GM18868 (cell line): ENCODE data around the gene ERLEC1.
"Not testable (repeated sequence)": the region's sequence is repeated elsewhere in the genome, so short reads cannot be mapped to it uniquely, and the experiment has no call there.

ENCODE experiments used
- ATAC-seq: cut with Tn5 transposase; IDR thresholded peaks from one replicate; pipeline ENCODE4 v1.9.1; 2021; ENCODE audit warnings: mild to moderate bottlenecking, moderate library complexity; ENCODE audit not compliant: unreplicated experiment

Gene ERLEC1

DNA sequence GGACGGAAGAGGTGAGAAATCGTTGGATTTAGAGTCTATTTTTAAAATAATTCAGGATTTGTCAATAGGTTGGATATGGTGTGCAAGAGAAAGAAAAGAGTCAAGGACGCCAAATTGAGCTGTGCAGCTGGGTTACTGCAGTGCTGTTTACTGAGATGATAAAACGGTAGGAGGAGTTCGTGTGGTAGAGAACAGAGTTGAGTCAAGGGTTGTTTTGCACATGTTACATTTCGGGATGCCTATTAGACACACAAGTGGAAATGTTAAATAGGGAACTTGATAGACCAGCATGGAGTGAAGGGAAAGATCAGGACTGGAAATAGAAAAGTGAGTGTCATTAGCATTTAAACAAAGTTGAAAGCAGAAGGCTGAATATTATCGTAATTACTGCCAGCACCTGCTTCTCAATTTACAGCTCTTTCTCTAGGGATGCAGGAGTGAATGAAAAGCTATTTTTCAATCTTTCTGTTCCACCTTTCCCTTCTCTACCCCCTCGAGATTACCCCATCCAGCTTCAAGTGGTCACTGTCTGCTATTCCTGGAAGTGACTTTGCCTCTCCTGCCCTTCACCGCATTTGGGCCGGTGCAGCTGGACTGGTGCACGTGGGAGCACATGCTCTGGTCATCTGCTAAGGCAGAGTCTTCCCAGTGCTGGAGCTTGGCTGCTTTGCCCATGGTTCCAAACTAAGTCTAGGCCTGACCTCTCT, 42.6 kb downstream of the ERLEC1 start:
- no peak for ATAC-seq

DNA sequence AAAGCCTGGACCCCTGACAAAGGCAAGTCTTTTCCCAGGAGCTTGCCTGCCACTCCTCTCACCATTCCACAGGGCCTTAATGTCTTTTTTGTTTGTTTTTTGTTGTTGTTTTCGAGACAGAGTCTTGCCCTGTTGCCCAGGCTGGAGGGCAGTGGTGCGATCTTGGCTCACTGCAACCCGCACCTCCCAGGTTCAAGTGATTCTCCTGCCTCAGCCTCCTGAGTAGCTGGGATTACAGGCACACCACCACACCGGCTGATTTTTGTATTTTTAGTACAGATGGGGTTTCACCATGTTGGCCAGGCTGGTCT, 43.1 kb downstream of the ERLEC1 start:
- not testable (repeated sequence) for ATAC-seq

DNA sequence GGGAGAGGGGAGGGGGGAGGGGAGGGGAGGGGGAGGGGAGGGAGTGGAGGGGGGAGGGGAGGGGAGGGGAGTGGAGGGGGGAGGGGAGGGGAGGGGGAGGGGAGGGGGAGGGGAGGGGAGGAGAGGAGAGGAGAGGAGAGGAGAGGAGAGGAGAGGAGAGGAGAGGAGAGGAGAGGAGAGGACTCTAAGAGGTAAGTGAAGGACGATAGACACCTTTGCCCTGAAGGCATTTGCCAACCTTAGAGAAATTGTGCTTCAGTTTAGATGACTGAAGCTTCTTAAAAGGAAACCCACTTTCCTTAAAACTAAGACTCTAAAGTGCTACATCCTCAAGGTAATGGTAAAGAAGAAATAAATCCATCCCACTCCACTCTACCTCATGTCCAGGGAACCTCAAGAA, 53.7 kb downstream of the ERLEC1 start:
- no peak for ATAC-seq

DNA sequence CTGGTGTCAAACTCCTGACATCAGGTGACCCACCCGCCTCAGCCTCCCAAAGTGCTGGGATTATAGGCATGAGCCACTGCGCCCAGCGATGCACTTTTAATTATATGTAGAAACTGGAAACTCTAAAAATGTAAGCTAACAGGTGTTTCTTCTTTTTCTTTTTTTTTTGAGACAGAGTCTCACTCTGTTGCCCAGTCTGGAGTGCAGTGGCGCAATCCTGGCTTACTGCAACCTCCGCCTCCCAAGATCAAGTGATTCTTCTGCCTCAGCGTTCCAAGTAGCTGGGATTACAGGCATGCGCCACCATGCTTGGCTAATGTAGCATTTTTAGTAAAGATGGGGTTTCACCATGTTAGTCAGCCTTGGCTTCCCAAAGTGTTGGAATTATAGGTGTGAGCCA, 54.8 kb downstream of the ERLEC1 start:
- ATAC-seq: not testable (repeated sequence)

DNA sequence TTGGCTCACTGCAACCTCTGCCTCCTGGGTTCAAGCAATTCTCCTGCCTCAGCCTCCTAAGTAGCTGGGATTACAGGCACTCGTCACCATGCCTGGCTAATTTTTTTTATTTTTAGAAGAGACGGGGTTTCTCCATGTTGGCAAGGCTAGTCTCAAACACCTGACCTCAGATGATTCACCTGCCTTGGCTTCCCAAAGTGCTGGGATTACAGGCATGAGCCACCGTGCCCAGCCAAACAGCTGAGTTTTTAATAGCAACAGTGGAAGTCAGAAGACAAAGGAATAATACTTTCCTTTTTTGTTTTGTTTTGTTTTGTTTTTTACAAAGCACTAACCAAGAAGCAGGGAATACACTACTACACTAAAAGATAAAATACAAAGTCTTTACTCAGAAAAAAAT, 56.0 kb downstream of the ERLEC1 start:
- no peak for ATAC-seq

DNA sequence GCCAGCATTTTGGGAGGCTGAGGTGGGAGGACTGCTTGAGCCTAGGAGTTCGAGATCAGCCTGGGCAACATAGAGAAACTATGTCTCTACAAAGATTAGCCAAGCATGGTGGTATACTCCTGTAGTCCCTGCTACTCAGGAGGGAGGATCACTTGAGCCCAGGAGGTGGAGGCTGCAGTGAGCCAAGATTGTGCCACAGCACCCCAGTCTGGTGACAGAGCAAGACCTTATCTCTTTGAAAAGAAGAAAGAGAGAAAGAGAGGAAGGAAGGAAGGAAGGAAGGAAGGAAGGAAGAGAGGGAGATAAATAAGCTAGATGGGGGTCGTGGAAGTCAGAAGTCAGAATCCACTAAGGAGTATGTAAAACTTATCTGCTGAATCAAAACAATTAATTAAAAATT, 56.8 kb downstream of the ERLEC1 start:
- no peak for ATAC-seq

DNA sequence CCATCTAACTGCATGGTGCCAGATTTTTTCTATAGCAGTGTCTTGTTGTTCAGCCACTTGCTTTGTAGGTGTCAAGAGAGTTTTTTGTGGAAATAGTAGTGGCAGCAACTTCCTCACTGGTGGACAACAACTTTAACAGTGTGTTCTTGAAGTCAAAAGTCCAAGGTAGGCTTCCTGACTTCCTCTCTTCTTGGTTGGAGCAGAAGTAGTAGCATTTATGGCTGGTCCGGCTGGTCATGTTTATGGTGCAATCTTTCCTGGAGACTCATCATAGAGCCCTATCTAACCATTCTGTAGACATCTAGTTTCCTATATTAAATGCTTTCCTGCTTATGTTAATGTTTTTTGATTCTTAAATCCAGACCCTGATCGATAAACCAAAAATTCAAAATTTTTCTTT, 61.2 kb downstream of the ERLEC1 start:
- no peak for ATAC-seq

DNA sequence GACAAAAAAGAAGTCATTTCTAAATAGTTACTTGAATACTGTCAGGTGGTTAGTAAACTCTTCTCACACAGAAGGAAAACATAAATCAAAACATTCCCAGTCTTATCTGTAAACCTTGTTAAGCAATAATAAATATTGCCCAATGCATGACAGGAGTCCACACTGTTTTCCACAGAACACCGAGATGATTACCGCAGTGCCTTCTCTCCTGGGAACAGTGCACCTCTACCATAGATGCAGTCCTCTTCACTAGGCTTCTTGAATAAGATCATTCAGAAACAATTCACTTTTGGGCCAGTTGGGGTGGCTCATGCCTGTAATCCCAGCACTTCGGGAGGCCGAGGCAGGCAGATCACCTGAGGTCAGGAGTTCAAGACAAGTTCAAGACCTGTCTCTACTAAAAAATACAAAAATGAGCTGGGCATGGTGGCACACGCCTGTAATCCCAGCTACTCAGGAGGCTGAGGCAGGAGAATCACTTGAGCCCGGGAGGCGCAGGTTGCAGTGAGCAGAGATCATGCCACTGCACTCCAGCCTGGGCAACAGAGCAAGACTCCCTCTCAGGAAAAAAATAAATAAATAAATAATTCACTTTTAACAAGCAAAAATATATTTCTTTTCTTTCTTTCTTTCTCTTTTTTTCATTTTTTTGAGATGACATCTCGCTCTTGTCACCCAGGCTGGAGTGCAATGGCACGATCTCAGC, 64.4 kb downstream of the ERLEC1 start:
- ATAC-seq: not testable (repeated sequence)

DNA sequence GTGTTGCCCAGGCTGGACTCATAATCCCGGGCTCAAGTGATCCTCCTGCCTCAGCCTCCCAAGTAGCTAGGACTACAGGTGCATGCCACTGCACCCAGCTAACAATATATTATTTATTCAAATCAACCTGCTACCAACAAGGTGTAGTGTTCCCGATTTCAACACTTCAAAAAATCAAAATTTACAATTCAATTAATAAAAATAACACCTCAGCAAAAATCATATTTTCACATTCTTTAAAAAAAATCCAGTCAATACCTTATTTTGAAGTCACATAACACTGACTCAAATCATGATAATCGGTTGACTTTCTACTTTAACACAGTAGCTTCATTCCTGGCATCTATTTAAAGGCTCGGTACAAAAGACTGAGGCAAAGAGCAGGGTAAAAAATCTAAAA, 65.7 kb downstream of the ERLEC1 start:
- no peak for ATAC-seq

DNA sequence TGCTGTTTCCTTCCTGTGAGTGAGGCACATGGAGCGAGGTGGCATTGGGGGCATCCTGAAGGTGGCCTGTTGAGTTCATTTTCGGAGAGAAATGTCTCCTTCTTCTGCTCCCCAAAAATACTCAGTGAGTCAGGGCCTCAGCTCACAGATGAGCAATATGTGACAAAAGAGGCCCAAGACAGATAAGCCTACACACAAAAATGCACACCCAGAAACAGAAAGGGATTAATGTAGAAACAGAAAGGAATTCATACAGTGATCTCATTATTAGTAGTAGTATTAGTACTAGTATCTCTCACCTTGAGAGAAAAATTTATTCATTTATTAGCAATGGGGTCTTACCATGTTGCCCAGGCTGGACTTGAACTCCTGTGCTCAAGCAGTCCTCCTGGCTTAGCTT, 67.8 kb downstream of the ERLEC1 start:
- no peak for ATAC-seq

DNA sequence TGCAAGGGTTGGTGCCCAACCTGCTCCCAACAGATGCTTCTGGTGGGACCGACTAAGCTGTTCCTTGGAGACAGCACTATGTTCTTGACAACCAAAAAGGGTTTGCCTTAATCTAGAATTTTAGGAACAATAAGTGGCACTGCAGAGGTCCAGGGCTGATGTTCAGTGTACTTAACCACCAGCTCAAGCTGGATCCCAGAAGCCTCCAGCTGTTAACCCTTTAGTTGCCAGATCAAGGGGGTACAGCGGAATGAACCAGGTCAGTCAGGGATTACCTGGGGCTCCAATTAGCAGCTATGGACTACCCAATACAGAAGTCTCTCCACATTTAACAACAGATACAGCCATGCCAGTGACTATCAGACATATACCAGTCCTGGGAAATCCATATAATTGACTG, 69.4 kb downstream of the ERLEC1 start:
- no peak for ATAC-seq

DNA sequence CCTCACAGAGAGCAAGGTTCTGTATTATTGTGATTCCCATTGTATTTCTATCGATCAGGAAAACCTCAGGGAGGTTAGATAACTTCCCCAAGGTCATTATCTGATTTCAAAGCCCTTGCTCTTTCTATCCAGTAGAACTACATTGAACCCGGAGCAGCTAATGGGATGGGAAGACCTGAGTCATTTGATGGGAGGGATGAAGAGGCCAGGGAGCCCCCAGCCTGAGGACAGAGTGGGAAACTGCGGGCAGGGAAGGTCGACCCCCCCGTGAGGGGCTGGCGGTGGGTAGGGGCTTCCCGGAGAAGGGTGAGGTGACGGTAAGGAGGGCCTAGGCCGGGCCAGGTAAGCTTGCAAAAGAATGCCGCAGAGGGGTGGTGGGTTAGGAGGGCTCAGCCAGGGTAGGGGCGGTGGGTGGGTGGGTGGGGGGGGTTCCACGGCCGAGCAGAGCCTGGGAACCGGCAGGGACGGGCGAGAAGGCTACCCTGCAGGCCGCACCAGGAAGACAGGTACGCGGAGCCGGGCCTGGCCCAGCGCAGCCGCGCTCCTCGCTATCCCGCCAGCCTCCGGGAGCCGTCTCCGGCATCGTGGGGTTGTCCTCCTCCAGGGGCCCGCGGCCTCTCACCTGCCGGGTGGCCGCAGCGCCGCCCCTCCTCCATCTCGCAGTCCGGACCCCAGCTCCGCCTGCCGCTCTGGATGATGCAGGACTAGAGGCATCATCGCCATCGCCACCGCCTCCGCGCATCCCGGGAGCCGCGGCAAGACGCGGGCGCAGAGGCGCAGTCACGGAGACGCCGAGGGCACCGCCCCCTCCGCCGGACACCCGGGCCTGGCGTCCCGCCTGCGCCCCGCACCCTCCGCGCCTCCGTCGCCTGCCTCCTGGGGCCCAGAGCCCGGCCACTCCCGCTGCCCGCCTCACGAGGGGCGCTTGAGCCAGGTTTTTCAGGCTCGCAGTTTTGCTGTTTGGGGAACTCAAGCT, 72.7 kb downstream of the ERLEC1 start, which contains the start of gene GPR75:
TSS of gene GPR75 (minus strand) at position 762 of the 976 bp plus-strand sequence. CDS start 5,211 bp downstream, outside the sequence.
- no peak for ATAC-seq

DNA sequence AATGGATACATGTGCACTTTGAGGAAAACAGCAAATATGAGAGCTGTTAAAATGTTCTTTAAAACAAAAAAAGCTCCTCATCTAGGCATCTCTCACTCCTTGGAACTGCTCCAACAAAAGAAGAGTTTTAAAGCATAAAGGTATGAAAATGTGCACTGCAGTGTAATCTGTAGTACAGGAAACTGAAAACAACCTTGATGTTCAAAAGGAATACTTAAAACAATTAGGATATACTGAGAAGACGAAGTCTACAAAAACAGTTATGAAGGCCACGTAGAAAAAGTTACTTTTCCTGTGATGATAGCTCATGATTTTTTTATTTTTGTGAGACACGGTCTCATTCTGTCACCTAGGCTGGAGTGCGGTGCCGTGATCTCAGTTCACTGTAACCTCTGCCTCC, 75.0 kb downstream of the ERLEC1 start:
- ATAC-seq: no peak

DNA sequence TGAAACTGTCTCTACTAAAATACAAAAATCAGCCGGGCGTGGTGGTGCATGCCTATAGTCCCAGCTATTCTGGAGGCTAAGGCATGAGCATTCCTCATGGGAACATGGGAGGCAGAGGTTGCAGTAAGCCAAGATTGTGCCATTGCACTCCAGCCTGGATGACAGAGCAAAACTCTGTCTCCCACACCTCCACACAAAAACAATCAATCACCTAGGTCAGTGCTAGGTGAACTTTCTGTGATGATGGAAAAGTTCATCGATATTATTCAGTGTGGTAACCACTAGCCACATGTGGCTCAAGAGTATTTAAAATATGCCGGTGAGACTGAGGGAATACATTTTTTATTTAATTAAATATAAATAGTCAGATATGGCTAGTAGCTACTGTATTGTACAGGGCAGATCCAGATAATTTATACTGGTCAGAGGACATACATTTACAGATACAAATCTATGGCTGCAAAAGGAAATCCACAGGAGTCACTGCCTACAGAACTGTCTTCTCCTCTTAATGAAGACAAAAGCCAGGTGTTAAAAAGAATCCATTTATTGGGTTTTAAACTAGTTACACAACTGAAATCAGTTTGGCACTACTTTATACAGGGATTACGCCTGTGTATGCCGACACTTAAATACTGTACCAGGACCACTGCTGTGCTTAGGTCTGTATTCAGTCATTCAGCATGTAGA, 76.8 kb downstream of the ERLEC1 start:
- no peak for ATAC-seq

DNA sequence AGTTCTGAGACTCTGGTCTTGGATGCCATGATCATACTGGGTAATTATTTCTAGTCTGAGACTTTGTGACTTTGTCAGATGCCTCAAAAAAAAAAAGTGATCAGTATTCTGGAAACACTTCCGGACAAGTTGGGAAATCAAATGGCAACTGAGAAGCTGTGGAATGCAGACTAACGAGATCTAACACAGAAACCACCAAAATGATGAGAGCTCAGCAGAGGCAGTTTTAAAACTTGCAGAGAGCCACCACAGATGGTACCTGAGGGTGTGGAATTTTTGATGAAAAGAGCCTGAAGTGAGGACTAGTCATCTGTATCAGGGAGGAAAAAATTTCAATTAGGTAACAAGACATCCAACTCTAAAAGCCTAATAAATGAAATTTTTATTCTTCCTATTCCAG, 78.4 kb downstream of the ERLEC1 start:
- ATAC-seq: no peak

DNA sequence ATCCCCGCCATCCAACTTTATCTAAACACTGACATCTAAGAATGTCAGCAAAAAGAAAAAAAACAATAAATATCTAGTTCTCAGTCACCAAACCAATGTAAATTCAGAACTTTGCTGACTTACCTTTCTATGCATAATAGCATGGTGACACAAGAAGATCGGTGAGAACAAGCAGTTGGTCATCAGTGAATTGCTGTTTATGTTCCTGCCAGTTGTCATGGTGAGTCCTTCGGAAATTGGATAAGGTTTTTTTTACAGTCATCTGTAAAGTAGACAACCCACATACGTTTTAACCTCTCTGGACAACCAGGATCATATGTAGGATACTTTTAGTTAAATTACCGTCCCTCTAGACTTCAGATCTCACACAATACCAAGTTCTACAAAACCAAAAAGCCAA, 79.1 kb downstream of the ERLEC1 start:
- no peak for ATAC-seq

DNA sequence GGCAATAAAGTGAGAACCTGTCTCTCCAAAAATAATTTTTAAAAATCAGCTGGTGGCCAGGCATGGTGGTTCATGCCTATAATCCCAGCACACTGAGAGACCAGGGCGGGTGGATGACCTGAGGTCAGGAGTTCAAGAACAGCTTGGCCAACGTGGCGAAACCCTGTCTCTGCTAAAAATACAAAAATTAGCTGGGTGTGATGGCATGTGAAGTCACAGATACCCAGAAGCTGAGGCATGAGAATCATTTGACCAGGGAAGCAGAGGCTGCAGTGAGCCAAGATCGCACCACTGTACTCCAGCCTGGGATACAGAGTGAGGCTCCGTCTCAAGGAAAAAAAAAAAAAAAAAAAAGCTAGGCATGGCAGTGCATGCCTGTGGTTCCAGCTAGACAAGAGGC, 80.3 kb downstream of the ERLEC1 start:
- ATAC-seq: no peak

DNA sequence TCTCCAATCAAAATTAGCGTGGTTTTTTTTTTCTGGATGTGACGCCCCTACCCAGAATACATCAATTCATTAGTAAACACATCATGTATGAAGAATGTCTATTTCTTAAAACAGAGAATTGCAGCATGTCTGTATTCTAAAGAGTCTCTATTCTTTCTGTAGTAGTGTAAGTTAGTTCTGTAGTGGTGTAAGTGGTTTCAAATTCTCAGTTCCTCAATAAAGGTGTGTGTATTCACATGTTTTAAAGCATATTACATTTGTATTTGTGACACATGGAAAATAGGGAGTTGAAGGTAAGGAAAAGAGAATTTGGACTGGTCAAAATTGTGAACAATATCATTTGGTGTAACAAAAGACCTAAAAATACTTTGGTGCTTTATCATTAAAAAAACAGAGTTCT, 80.9 kb downstream of the ERLEC1 start:
- ATAC-seq: no peak
